Activated CD4-positive, CD25-positive, alpha-beta regulatory T cell treated with anti-CD3 and anti-CD28 coated beads, Interleukin-2, amount 50 U/mL, for 16 hours (primary cell): Measurements from ENCODE around the gene CPED1.
"Not testable (repeated sequence)": the region's sequence is repeated elsewhere in the genome, so short reads cannot be mapped to it uniquely, and the experiment has no call there.

Source experiments
- DNase-seq: peaks from one replicate; pipeline ENCODE4 v3.0.0-alpha.2; 2020; ENCODE audit warnings: low read depth, low spot score

The CPED1 gene

GRCh38 chr7:120996333-120996987 is 7.9 kb downstream of the CPED1 start:
- no peak for DNase-seq

- DNase-seq = no peak
Observed at GRCh38 chr7:120996988-120997345, 8.5 kb downstream of the CPED1 start.

GRCh38 chr7:120997882-120998474 is 9.5 kb downstream of the CPED1 start:
- no peak for DNase-seq

DNA sequence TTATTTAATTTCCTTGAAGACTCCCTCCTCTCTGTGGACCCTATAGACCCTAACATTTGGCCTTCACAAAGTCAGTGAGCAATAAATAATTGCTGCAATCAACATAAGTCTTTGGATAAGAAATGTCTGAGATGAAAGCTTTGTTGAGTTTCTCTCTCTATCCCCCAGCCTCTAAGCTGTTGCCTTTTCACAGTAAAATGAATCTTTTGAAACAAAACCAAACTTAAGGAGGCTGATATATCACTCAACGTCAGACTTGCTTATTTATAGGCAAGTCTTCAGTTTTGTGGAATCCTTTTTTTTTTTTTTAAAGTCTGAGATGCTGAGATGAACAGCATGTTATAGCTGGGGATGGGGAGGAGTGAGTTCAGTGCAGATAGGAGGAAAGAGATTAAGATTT is 10.0 kb downstream of the CPED1 start:
- DNase-seq = no peak

DNA sequence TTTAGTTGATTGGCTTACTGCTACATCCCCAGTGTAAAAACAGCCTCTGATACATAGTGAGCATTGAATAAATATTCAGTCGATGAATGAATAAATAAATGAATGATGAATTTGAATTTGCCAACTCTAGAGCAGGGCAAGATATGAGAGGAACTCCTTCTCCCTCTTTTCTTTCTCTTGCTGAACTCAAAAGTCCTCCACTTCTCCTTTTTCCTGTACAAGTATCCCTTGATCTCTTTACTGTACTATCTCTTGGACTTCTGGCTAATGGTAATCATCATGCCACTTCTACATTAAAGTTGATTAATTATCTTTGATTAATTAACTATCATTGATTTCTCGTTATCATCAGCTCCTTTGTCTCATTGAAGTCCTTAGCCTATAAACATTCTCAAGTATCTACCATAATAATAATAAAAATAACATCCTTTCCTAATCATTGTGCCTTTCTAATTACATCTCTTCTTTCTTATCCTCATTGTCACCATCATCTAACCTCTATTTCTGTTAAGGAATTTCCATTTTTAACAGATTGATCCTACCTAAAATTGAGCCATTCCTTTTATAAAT is 10.6 kb downstream of the CPED1 start:
- DNase-seq = no peak

GRCh38 chr7:121000081-121000983 is 11.8 kb downstream of the CPED1 start:
- DNase-seq = no peak

DNA sequence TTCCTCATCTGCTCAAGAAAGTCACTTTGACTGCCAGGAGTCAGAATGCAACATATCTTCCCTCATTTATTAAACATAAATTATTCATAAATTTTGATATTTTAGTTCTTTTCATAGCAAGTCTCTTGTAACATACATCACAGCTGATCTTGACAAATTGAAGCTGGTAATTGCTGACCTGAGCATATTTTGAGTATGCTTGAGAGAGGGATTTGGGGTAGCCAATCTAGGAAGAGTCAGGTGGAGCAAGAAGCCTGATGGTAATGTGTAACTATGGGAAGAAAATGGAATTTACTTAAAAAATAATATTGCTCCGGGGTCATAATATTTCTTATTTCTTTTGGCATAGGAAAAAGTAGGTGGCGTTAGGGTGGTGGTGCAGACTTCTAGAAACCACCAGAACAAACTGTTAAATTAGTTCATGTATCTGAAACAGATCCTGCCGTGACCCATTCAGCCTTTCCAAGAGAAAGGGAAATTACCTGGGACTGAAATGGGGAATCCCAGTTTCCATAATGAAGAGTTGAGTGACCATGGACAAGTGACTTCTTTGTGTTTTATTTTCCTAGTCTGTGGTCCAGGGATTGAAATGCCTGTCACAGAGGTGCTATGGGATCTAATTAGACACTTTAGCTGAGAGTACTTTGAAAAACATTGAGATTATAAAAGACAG is 12.9 kb downstream of the CPED1 start:
- DNase-seq = no peak

DNA sequence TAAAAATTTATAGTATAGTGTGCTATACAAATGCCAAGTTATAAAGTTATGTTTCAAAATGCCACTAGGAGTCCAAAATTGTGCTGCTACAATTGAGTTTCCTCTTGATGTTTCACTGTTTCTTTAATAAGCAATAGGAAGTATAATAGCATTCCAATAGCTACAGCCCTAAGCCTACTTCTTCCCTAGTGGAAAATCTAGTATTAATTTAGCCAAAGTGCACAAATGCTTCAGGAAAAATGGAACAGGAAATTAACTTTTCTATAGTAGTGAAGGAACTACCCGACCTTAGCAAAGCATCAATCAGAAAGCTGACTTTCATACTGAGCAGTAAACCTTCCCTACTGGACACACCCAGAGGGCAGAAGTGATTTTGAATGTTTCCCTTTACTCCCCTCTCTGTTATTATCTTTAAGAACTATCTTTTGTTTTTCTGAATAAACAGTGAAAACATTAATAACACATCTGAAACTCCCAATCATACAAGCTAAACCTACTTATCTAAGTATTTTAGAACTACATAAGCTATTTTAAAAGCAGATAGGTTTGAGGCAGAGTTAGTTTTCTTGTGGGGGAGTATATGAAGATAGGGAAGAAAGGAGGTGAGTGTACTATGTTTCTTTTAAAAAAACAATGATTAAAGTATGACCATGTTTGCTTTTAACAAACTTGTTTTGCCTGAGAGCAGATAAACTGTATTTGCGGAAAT is 13.7 kb downstream of the CPED1 start:
- no peak for DNase-seq

- DNase-seq = no peak
Observed at GRCh38 chr7:121002757-121003200, 14.3 kb downstream of the CPED1 start.

DNA sequence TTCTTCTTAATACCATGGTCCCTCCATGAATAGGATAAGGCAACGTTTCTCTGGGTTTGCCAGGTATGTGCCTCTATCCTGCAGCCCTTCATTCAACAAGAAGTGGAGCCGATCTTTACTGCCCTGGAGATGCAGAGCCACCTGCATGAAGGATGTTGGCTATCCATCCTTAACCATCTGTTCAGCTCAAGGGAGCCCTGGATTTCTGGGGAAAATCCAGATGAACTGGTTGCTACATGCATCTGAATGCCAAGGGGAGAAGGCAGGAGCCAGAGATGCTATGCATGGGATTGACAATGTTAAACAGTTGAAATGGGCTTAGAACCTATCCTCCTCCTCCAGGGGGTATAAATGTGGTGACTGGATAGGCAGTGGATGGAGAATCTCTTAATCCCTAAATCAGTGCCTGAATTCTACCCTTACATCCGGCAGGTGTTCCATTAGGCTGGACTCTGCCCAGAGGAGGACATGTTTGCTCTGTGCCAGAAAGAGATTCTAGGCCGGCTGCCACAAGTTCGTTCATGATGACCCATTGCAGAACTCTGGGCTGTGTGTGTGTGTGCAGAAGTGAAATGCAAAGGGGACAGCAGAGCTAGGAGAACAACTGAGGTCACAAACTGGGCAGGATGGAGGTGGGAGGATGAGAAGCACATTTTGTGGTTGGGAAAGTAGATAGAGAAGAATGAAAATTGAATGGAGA is 15.6 kb downstream of the CPED1 start:
- no peak for DNase-seq

- not testable (repeated sequence) for DNase-seq
Observed at GRCh38 chr7:121005058-121005457, 16.5 kb downstream of the CPED1 start.

GRCh38 chr7:121005996-121006584 is 17.6 kb downstream of the CPED1 start:
- no peak for DNase-seq

DNA sequence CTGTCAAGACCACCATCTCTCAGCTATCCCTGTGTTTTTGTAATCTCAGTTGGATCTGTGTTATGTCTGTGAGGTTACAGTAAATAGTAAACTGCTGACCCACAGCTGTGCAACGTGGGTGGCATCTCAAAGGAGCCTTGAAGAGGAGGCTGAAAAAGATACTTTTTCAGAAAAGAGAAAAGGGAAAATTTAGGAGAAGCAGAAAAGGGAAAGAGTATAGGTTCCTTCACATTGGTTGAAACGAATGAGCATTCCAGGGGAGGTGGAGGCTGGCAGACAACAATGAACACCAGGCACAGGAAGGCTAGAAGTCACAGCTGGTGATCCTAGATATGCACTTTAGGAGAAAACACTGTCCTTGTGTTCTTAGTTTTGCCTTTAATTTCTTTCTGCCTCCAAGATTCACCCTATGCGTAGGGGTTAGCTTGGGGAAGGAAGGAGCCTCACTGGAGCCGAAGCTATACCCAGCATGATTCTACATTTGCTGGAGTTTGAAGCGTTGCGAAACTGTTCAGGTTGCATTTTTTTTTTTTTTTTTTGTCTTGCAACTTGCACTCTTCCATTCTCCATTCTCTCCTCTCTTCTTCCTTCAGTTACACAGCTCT is 18.3 kb downstream of the CPED1 start:
- DNase-seq = no peak

- no peak for DNase-seq
Observed at GRCh38 chr7:121008816-121009215, 20.3 kb downstream of the CPED1 start.

DNA sequence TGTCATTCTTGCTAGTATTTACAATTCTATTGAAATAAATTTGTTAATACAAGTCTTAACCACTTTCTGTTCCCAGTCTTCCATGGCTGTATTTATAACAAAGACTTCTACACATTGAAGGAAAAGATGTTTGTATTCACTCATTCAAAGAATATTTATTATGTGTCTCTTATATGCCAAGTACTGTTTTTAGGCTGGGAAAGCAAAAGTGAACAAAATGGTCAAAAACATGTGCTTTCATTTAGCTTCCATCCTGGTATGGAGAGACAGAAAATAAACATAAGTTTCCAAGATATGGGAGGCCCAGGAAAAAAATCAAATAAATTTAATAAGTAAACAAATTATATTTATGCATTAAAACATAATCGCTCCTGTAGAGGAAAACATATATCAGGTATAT is 22.9 kb downstream of the CPED1 start:
- DNase-seq = no peak

GRCh38 chr7:121012170-121012874 is 23.8 kb downstream of the CPED1 start:
- DNase-seq = no peak

- no peak for DNase-seq
Observed at GRCh38 chr7:121012919-121013318, 24.4 kb downstream of the CPED1 start.

- no peak for DNase-seq
Observed at GRCh38 chr7:121015560-121015959, 27.0 kb downstream of the CPED1 start.

DNA sequence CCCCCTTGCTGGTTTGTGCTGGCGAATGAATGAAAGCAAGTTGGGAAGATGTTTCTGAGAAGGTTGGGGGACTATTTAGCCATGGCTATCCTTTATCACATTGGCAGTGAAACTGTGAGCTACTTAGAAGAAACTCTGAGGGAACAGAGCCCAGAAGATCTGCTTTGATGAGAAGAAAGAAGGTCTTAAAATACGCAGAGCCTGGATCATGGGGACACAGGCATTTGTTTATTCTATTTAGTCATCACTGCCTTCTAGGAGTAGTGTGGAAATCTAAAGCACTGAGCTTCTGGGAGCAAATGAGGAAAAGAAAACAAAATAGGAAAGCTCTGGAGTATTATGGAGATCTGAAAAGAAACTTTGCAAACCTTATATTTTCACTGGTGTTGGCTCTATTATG is 28.5 kb downstream of the CPED1 start:
- no peak for DNase-seq
